H1 (cell line): ENCODE data around the gene TACR2.

Experiments
- CTCF ChIP-seq, 3 experiments: IDR thresholded peaks; 1 replicate in 2 of 3; 2 replicates in 1 of 3; pipeline versions ENCODE4 v1.5.1 to v1.6.1; 2011; ENCODE audit warnings: low read length in 3 of 3, mild to moderate bottlenecking in 3 of 3, inconsistent platforms in 2 of 3, low read depth in 1 of 3, moderate library complexity in 1 of 3; ENCODE audit not compliant: insufficient read depth in 1 of 3; ENCODE audit errors: control extremely low read depth in 1 of 3
- E2F6 ChIP-seq: IDR thresholded peaks from 2 replicates; pipeline ENCODE4 v1.6.1; 2012; ENCODE audit warnings: inconsistent platforms
- HDAC2 ChIP-seq, 2 experiments: fragments of 300-600 bp in 1 of 2; sonication (generic) in 1 of 2; IDR thresholded peaks; 2 replicates each; pipeline ENCODE4 v1.6.1; 2011 to 2012; ENCODE audit warnings: low read depth in 2 of 2, low read length in 2 of 2, mild to moderate bottlenecking in 2 of 2, moderate library complexity in 2 of 2, borderline replicate concordance in 1 of 2, inconsistent platforms in 1 of 2
- JUN ChIP-seq: IDR thresholded peaks from 2 replicates; pipeline ENCODE4 v1.6.1; 2011; ENCODE audit warnings: low read depth, mild to moderate bottlenecking, improper control_type of control experiment, low read length
- JUND ChIP-seq: IDR thresholded peaks from 2 replicates; pipeline ENCODE4 v1.6.1; 2011; ENCODE audit warnings: mild to moderate bottlenecking, improper control_type of control experiment, low read length
- ZNF274 ChIP-seq: IDR thresholded peaks from 2 replicates; pipeline ENCODE4 v1.7.0; 2012; ENCODE audit warnings: low read length, borderline replicate concordance; ENCODE audit errors: extremely low read depth

GRCh38 chr10:69398466-69398865 lies 18.3 kb downstream of the TACR2 start:
- no peak for TF ChIP-seq JUN
- TF ChIP-seq JUND: no peak
- TF ChIP-seq HDAC2 (IDR thresholded peaks at IDR 0.05; ENCODE audit: borderline replicate concordance in 1 of 2, low read depth in 2 of 2, low read length in 2 of 2): no peak
- no peak for TF ChIP-seq ZNF274
- TF ChIP-seq CTCF (IDR thresholded peaks at IDR 0.05; ENCODE audit: control extremely low read depth in 1 of 3, insufficient read depth in 1 of 3, low read depth in 1 of 3, low read length in 3 of 3): no peak
- no peak for TF ChIP-seq E2F6
